ENCODE results near the gene SLC6A19.

- TF ChIP-seq MAZ (IDR thresholded peaks at IDR 0.05; ENCODE audit: borderline replicate concordance, low read depth, low read length) (no peak), CTCF (conservative IDR thresholded peaks at IDR 0.05; ENCODE audit: low read depth, low read length) (no peak), POLR2A (IDR thresholded peaks at IDR 0.05; ENCODE audit: low read depth, low read length) (no peak), ELK1 (IDR thresholded peaks at IDR 0.05; ENCODE audit: borderline replicate concordance, low read depth, low read length) (no peak), RCOR1 (IDR thresholded peaks at IDR 0.05; ENCODE audit: insufficient replicate concordance, low read length) (no peak), CHD1 (IDR thresholded peaks at IDR 0.05; ENCODE audit: low read depth, low read length) (no peak), USF2 (IDR thresholded peaks at IDR 0.05; ENCODE audit: low read depth, low read length) (no peak), FOS (IDR thresholded peaks at IDR 0.05; ENCODE audit: low read depth, low read length) (no peak), RAD21 (IDR thresholded peaks at IDR 0.05; ENCODE audit: low read length) (no peak), CEBPB (IDR thresholded peaks at IDR 0.05; ENCODE audit: low read depth, low read length) (no peak), RFX5 (IDR thresholded peaks at IDR 0.05; ENCODE audit: low read depth, low read length) (no peak), MXI1 (IDR thresholded peaks at IDR 0.05; ENCODE audit: borderline replicate concordance, low read depth, low read length) (no peak), MAFK (IDR thresholded peaks at IDR 0.05; ENCODE audit: low read depth, low read length) (no peak), BHLHE40 (IDR thresholded peaks at IDR 0.05; ENCODE audit: low read depth, low read length) (no peak)
Measured at GRCh38 chr5:1222147-1222546, 20.8 kb downstream of the SLC6A19 start.

Data from IMR-90 (cell line).